ENCODE results near the gene CCDC3.

DNA sequence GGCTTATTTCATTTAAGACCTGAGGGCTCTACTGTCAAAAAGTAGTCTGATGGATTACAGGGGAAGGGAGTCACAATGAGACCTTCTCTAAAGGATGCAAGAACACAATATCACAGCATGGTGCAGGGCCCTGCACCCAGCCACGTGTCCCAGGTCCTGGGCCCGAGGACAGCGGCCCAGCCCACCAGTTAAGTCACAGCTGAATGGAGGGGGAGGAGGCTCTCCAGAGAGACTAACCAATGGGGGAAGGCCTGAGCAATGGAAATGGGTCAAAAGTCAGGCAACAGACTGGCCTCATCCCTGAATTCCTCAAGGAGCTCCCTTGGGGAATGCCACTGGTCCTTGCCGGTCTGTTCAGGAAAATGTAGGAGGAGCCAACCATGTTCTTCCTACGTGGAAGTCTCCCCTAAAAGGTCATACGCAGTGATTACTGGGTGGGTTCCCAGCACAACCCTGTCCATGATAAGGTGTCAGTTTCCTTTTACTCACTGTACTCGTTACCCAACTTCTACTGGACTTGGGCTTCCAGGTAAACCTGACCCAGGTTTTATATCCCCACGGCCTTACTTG is 28.3 kb downstream of the CCDC3 start:
- TF ChIP-seq, protein P1, sequence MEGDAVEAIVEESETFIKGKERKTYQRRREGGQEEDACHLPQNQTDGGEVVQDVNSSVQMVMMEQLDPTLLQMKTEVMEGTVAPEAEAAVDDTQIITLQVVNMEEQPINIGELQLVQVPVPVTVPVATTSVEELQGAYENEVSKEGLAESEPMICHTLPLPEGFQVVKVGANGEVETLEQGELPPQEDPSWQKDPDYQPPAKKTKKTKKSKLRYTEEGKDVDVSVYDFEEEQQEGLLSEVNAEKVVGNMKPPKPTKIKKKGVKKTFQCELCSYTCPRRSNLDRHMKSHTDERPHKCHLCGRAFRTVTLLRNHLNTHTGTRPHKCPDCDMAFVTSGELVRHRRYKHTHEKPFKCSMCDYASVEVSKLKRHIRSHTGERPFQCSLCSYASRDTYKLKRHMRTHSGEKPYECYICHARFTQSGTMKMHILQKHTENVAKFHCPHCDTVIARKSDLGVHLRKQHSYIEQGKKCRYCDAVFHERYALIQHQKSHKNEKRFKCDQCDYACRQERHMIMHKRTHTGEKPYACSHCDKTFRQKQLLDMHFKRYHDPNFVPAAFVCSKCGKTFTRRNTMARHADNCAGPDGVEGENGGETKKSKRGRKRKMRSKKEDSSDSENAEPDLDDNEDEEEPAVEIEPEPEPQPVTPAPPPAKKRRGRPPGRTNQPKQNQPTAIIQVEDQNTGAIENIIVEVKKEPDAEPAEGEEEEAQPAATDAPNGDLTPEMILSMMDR (IDR thresholded peaks at IDR 0.05; ENCODE audit: low read length) = no peak
- no peak for TF ChIP-seq EZH2 (IDR thresholded peaks at IDR 0.05; ENCODE audit: borderline replicate concordance, low read length)

Measured in OCI-LY1 (cell line).